ENCODE results near the gene VRK1. TPM values are rescaled to one million over a fixed set of nuclear protein-coding genes. Genes with fewer than 3 reads are reported as not detected.
"Not testable (repeated sequence)": the region's sequence is repeated elsewhere in the genome, so short reads cannot be mapped to it uniquely, and the experiment has no call there.

The VRK1 gene
- total RNA-seq, 1 donor from 2014 or later = 55.4 TPM

DNA sequence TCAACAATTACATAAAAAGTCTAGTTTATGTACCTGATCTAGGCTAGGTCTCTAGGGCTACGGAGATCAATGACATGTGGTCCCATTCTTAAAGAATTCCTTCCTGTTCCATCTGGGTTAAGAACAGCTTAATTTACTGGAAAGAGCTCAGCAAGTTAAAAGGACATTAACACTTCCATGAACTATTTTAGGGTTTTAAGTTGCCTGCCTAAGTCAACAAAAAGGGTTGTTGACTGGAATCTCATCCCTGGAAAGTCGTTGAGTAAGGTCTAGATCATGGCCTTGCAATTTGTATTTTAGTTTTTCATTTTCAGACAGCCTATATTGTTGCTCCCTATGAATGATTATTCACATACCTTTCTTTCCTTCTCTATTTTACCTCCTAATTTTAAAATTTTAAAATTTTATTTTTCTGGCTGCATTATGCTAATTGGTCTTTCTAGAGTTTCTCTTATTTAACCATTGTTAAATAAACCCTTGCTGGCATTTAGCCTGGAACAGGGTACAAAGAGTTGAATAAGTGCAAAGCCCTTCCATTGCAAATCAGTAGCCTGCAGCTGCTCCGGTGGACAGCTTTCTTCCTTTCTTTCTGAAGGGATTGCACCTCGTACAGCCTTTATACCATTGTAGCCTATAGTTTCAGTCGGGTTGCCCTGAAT, 66.3 kb downstream of the VRK1 start:
- intact Hi-C loops (cut with micrococcal nuclease) = no loop called here

DNA sequence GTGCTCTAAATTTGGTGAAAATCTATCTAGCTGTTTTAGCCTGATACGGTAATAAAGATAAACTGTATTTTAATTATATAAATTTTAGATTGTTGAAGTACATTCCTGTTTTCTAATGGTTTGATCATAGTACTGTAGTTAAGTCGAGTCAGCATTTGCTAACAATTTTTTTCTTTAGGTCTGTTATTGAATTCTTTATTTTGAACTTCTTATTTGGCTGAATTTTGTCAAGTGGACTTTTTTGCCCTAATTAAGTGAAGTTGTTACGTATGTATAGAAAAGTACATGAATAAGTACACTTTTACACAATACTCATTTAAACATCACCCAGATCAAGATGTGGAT, 66.8 kb downstream of the VRK1 start:
- intact Hi-C loops (cut with micrococcal nuclease) = no loop called here

DNA sequence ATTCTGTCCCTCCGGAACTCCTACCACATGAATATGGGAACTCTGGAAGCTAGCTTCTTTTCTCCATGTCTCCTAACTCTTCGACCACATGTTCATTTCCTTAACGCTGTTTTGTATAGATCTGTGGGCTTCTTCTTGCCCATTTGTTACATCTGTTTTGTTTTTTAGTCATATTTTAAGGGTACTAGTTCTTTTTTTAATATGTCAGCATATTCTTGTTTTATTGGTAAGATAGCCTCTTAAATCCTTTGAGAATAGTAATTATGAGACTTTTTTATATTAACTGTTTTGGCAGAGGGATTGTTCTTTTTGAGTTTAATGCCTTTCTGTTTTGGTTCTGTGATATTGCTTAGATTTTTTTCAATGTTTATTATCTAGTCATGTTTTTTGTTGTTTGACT, 70.5 kb downstream of the VRK1 start:
- intact Hi-C loops (cut with micrococcal nuclease) = no loop called here

DNA sequence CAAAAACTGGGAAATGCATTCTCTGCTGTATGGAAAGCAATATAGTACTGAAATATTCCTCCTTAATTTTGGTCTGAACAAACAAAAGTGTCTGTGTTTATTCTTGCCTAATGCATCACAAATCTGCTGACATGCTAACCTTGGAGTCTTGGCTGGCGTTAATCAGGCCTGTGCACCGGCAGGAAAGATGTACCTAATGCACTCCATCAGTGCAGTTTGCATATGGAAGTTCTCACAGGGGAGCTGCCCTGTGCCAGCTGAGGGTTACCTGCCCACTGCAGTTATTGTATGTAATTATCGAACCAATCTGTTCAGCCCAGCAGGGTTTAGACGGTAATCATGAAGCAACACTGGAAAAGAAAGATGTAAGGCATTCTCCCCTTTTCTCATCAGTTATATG, 76.9 kb downstream of the VRK1 start:
- intact Hi-C loops (cut with micrococcal nuclease) = no loop called here

DNA sequence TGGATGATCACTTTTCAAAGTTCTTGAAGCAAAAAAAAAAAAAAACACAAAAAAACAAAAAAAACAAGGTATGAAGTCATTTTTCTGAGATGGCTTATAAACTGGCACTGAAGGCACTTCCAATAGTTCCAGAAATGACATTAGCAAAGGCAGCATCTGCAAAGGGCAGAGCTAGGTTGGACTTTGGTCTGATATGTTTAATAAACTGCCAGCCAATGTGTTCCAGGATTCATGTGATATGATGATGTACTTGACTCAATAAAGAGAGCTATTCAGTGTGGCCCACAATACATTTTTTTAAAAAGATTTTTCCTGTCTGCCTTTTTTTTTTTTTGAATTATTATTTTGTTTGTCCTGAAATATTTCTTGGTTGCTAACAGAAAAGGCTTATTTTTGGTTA, 79.6 kb downstream of the VRK1 start:
- intact Hi-C loops (cut with micrococcal nuclease) = no loop called here

DNA sequence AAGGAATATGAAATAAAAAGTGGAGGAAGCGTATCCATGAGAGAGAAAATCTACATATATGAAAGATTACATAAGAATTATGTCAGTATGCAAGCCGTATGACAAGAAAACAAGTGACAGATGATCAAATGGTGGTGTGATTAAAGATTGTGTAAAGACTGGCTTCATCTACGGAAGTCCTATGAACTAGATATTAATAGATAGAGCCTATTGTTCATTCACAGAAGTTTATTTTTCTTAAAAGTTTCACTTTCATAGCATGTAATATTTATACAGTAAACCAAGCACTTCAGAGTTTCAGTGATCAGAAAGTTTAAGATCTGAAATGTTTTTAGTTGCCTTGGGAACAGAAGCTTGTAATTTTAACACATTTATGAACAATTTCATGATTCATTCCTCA, 84.5 kb downstream of the VRK1 start:
- intact Hi-C loops (cut with micrococcal nuclease) = no loop called here

DNA sequence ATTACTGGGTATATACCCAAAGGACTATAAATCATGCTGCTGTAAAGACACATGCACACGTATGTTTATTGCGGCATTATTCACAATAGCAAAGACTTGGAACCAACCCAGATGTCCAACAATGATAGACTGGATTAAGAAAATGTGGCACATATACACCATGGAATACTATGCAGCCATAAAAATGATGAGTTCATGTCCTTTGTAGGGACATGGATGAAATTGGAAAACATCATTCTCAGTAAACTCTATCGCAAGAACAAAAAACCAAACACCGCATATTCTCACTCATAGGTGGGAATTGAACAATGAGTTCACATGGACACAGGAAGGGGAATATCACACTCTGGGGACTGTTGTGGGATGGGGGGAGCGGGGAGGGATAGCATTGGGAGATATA, 86.8 kb downstream of the VRK1 start:
- intact Hi-C loops (cut with micrococcal nuclease) = not testable (repeated sequence)

DNA sequence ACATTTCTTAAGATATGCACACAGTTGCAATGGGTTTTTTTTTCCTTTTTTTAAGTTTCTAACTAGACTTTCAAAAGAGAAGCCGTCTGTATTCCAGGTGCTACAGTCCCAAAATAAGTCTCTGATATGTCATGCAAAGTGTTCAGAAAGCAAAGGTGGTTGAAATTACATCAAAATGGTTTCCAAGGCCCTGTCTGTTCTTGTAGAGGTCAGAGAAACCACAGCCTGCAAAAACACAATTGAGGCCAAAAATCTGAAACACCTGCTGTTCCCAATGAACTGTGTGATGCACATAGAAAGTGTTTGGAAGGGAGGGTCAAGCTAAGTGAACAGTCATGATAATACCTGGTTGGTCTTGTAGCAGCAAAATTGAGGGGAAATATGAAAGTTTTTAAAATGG, 91.0 kb downstream of the VRK1 start:
- intact Hi-C loops (cut with micrococcal nuclease) = no loop called here

DNA sequence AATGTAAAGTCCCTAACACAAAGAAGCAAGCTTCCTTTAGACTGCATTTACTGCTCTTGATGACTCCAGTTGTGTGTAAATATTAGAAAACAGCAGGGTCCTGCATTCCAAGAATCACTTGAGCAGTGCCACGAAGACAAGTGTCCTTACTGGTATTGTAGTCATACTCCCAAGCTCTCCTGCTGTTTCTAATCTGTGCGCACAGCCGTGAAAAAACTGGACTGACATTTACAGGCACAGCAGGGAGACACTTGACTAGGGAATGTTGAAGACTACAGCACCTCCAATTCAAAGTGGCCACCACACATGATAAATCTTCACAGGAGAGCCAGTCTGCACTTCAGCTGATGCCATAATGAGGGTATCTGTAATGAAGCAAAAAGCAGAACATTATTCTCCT, 91.4 kb downstream of the VRK1 start:
- intact Hi-C loops (cut with micrococcal nuclease) = no loop called here

DNA sequence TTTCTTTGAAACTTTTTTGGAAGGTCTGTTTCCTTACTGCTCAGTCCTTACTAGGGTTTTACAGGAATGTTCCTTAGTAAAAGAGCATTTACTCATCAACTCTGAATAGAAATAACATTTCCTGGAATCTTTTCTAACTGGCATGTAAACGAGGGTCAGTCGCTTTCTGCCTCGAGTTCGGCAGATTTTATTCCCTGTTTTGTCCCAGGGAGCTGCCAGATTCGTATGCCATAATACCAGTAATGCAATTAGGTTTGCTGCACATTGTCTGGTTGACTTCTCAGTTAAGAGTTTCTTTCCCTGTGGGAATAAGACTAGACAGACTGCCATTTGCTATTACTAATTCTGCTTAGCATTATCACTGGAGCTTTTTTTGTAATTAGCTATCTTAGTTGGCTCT, 91.9 kb downstream of the VRK1 start:
- intact Hi-C loops (cut with micrococcal nuclease) = no loop called here

DNA sequence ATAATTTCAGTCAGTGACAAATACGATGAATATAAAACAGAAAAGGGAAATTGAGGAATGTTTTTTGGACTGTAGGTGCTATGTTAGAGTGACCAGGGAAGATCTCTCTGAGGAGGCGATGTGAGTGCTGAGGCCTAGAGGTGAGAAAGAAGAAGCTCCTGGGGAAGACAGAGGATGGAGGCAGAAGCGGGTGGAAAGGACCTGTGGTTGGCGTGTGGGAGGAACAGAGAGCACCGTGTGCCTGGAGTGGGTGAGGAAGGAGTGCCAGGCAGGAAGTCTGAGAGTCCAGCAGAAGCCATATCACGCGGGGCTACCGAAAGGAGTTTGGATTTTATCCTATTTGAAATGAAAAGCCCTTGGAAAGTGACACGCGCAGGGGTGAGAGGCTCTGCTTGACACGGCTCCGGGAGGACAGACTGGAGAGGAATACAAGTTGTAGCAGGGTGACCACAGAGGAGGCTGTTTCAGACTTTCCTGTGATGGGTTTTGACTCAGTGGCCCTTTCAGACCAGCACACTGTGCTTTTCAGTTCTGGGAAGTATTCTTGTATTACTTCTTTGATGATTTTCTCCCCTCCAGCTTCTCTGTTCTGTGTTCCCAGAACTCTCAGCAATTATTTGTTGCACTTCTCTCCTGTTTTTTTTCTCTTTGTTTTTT, 96.9 kb downstream of the VRK1 start:
- intact Hi-C loops (cut with micrococcal nuclease) = no loop called here

DNA sequence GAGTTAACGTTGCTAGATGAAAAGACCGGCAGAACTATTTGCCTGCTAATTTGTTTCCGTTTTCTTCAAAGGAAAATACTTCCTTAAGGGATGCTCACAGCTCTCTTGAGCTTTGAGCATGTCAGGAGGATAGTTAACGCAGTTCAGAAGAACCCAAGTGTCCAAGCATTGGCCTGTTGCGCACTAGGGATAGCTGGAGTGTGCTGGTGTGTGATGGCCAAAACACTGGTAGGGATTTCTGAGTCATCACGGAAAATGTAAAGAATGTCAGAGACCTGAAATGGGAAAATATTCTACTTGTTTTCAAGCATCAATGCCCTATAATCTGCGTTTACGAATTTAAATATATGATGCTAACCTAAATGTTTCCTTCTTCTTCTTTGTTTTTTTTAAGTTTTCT, 97.8 kb downstream of the VRK1 start:
- intact Hi-C loops (cut with micrococcal nuclease) = no loop called here

DNA sequence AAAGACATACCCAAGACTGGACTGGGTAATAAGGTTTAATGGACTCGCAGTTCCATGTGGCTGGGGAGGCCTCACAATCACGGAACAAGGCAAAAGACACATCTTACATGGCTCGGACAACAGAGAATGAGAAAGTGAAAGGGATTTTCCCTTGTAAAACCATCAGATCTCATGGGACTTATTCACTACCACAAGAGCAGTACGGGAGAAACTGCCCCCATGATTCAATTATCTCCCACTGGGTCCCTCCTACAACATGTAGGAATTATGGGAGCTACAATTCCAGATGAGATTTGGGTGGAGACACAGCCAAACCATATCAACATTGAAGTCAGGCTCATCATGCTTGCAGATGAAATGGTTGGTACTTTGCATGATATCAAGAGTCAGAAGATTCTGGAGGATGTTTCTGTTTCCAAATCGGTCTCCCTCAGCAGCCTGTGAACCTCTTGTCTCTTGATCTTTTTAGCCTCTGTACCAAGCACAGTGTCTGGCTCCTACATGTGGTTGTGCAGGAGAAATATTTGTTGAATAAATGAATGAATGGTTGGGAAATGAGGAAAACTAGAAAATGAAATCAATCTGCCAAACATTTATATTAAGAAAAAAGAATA, 98.6 kb downstream of the VRK1 start:
- intact Hi-C loops (cut with micrococcal nuclease) = no loop called here

DNA sequence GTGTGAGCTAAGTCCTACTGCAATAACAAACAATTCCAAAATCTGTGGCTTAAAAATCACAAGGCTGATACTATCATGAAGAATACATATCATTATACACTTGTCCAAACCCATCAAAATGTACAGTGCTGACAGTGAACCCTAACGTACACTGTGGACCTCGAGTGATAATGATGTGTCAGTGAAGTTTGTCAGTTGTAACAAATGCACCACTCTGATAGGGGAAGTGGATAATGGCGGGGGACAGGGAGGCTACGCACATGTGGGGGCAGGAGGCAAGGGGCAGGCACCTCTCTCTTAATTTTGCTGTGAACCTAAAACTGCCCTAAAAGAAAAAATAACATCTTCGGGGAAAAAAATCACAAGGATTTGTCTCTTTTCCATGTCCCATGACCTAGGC, 100.0 kb downstream of the VRK1 start:
- intact Hi-C loops (cut with micrococcal nuclease) = no loop called here

DNA sequence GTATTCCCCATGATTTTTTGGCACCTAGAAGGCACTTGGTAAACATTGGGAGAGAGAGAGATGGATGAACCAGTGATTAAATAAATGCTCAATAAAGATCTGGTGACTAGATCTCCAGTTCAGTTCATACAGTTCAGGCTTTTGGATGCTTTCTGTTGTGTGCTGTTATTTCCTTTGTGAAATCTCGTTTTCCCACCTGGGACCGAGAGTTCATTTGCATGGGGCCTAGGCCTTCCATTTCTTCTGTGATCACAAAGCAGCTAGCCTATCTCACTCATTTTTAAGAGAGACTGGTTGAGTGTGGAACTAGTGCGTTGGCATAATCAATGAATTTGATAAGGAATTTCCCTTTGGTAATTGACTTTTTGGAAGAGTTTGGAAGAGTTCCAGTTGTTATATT, 104.0 kb downstream of the VRK1 start:
- intact Hi-C loops (cut with micrococcal nuclease) = no loop called here

DNA sequence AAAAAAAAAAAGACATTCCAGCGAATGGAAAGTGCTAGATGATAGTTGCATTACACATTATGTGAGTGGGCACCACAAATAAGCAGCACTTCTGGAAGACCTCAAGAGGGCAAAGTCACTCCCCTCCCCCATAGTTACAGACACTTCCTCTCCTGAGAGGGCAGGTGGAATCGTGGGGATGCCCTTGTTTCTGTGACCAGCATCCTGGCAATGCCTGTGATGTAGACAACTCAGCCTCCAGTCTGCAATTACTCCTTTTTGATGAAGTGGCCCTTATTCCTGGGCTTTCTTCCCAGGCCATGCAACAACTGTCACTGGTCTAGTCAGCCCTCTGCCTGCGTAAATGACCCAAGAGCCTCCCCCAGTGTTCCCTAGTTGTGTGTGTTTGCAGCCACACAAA, 104.8 kb downstream of the VRK1 start:
- intact Hi-C loops (cut with micrococcal nuclease) = no loop called here

DNA sequence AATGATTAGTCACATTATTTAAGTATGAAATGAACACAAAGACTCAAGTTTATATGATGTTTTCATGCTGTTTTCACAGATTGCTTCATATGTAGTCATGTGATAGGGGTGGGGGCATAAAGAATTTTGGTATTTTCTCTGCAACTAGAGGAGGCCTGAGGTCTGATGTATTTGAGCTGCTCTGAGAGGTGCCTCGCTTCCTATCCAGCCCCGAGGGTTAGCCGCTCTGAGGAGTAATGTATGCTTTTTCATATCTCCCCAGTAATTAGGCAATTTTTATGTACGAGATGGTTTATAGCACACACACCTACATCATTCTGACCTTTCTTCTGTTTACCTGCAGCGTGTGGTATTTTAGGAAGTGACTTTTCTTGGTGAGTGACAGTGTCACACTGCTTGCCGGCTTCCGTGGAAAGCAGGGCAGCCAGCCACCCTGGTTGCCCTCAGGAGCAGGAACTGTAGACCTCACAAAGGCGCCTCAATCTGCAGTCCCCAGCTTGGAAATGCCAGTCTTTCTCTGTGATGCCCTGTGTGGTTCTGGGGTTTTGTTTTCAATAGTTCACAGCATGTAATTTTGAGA, 106.4 kb downstream of the VRK1 start:
- intact Hi-C loops (cut with micrococcal nuclease) = no loop called here

DNA sequence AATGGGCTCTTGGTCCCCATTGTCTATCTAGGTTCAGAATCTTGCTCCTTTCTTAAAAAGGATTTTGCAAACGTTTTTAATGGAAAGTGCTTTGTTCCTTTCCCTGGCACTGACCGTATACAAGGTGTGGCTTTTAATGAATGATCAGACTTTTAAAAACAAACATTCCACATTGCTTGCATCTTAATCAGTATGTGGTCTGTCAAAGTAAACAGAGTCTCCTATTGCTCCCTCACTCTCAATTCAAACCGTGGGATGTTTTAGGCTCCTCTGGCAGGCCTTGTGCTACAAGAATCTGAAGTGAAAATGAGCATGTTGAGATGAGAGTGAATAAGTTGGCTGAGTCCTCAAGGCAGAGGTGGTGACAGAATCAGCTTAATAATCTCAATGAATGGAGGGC, 107.0 kb downstream of the VRK1 start:
- intact Hi-C loops (cut with micrococcal nuclease) = no loop called here

DNA sequence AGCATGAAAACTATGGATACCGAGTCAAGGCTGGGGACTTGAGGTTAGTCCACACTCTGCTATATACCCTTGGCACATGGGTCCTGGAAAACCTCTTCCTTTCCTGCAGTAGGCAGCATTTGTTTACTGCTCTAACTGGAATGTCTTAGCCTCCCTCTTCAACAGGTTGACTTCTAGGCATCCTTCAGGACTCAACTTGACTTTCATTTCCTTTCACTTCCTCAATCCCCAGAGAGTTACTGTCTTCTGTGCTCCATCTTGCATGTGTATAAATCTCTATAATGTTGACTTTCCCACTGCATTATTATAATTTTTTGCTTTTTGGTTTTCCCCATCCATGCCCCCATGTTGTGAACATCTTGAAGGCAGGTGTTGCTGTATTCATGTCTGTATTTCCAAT, 107.9 kb downstream of the VRK1 start:
- intact Hi-C loops (cut with micrococcal nuclease) = no loop called here

DNA sequence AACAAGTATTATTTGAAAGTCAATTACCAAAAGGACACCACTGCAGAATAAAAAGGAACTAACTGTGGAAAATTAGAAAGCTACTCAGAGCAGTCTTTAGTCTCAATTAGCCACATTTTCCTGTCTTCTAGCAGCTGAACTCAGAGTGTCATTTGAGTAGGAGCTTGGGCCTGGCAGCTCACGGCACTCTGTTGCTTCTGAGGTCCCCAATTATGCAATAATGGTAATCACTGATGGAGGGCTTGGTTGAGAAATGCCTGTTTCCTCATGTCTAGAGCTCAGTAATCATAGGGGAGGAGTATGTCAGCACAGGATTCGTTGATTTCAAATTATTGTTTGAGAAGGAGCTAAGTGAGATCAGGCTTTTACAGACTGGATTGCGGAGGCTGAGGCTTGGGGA, 108.6 kb downstream of the VRK1 start:
- intact Hi-C loops (cut with micrococcal nuclease) = no loop called here

DNA sequence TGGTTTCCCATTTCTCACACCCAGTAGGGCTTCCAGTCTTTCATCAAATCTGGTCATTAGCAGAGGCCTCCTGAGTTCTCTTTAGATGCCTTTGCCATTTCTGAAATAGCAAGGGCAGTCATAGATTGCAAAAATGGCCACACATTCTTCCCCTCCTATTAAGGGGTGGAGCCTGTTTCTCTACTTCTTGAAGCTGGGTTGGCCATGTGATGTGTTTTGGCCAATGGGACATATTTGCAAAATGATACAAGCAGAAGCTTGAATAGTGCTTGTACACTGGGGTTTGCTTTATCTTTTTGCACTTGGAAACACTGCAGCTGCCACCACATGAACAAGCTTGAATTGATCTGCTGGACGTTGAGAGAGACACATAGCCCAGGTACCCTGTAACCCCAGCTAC, 109.3 kb downstream of the VRK1 start:
- intact Hi-C loops (cut with micrococcal nuclease) = no loop called here

DNA sequence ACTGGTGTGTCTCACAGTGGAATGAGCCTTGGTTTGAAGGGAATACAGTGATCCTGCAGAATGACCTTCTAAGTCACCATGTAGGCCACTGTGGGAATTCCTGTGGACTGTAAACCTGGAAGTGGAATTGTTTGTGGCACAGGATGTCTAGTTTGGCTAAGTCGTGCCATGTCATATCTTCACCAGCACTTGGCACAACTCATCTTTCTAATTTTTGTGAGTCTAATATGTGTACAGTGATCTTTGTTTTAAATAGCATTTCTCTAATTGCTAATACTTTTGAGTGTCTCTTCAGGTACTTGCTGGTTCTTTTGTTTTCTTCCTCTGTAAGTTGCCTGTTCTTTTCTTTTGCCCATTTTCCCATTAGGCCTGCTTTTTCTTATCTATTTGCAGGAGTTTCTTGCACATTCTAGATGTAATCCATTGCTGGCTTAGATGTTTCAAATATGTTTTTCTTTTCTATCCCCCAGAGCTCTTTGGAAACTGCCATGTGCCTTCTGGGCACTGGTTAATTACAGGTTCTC, 112.7 kb downstream of the VRK1 start:
- intact Hi-C loops (cut with micrococcal nuclease) = no loop called here

Data from T-helper 1 cell treated with Interleukin-12 subunit alpha and Interleukin-12 subunit beta and Interleukin-4 antibody, amounts not matched to agents 30 ng/mL and 1 ng/mL, for 36 hours (primary cell).